Measurements from ENCODE around the gene SLC44A1. TPM values are rescaled to one million over a fixed set of nuclear protein-coding genes. Genes with fewer than 3 reads are reported as not detected.

Gene SLC44A1
- total and polyA plus RNA-seq, 2 donors from 2014 or later = 17.4 to 42.3 TPM

- no peak for FAIRE-seq
- H3K4me1 ChIP-seq (ENCODE audit: control insufficient read depth in 2 of 3, insufficient read depth in 2 of 3, low read depth in 1 of 3, low read length in 3 of 3) = no peaks in the 10 kb centered on the region
- intact Hi-C loops (cut with DNase I) = no loop called here
- no peak for DNase-seq
- no peak overlapping the region for H3K27ac ChIP-seq (ENCODE audit: low read depth in 2 of 2, low read length in 2 of 2)
- no peaks in the 10 kb centered on the region for H3K36me3 ChIP-seq (ENCODE audit: control insufficient read depth in 2 of 3, insufficient read depth in 3 of 3, low read length in 3 of 3)
- H3K9ac ChIP-seq (ENCODE audit: low read length in 3 of 3) = no peak overlapping the region
- H3K9me3 ChIP-seq (ENCODE audit: control insufficient read depth in 2 of 3, insufficient read depth in 1 of 3, low read length in 3 of 3) = no peaks in the 10 kb centered on the region
- no peak for TF ChIP-seq CTCF (IDR thresholded peaks at IDR 0.05; ENCODE audit: borderline replicate concordance, extremely low read depth, insufficient read depth)
- H3K27me3 ChIP-seq (ENCODE audit: control insufficient read depth, insufficient read depth, low read length) = no peaks in the 10 kb centered on the region
- no peak overlapping the region for H3K4me3 ChIP-seq (ENCODE audit: low read length in 3 of 3)
These were observed 146.4 kb downstream of the SLC44A1 start for GRCh38 chr9:105390871-105391270.

- intact Hi-C loops (cut with DNase I) = no loop called here
- no peak for FAIRE-seq
- TF ChIP-seq CTCF (IDR thresholded peaks at IDR 0.05; ENCODE audit: borderline replicate concordance, extremely low read depth, insufficient read depth) = no peak
These were observed 146.8 kb downstream of the SLC44A1 start for GRCh38 chr9:105391288-105391687.

GRCh38 chr9:105392531-105392930 lies 148.1 kb downstream of the SLC44A1 start:
- H3K4me1 ChIP-seq (ENCODE audit: control insufficient read depth in 2 of 3, insufficient read depth in 2 of 3, low read depth in 1 of 3, low read length in 3 of 3) = no peaks in the 10 kb centered on the region
- FAIRE-seq = no peak
- no peak for DNase-seq
- H3K4me3 ChIP-seq (ENCODE audit: low read length in 3 of 3) = no peak overlapping the region
- H3K27ac ChIP-seq (ENCODE audit: low read depth in 2 of 2, low read length in 2 of 2) = no peak overlapping the region
- no peaks in the 10 kb centered on the region for H3K27me3 ChIP-seq (ENCODE audit: control insufficient read depth, insufficient read depth, low read length)
- TF ChIP-seq CTCF (IDR thresholded peaks at IDR 0.05; ENCODE audit: borderline replicate concordance, extremely low read depth, insufficient read depth) = no peak
- H3K36me3 ChIP-seq (ENCODE audit: control insufficient read depth in 2 of 3, insufficient read depth in 3 of 3, low read length in 3 of 3) = no peaks in the 10 kb centered on the region
- H3K9me3 ChIP-seq (ENCODE audit: control insufficient read depth in 2 of 3, insufficient read depth in 1 of 3, low read length in 3 of 3) = no peaks in the 10 kb centered on the region
- intact Hi-C loops (cut with DNase I) = no loop called here
- H3K9ac ChIP-seq (ENCODE audit: low read length in 3 of 3) = no peak overlapping the region

More at GRCh38 chr9:105391288-105391687, 146.8 kb downstream of the SLC44A1 start:
- Histone ChIP-seq H3K9me3 (ENCODE audit: control insufficient read depth in 2 of 3, insufficient read depth in 1 of 3, low read length in 3 of 3) (no peaks in the 10 kb centered on the region), H3K4me1 (ENCODE audit: control insufficient read depth in 2 of 3, insufficient read depth in 2 of 3, low read depth in 1 of 3, low read length in 3 of 3) (no peaks in the 10 kb centered on the region), H3K27ac (ENCODE audit: low read depth in 2 of 2, low read length in 2 of 2) (no peak overlapping the region), H3K36me3 (ENCODE audit: control insufficient read depth in 2 of 3, insufficient read depth in 3 of 3, low read length in 3 of 3) (no peaks in the 10 kb centered on the region), H3K9ac (ENCODE audit: low read length in 3 of 3) (no peak overlapping the region), H3K4me3 (ENCODE audit: low read length in 3 of 3) (no peak overlapping the region), H3K27me3 (ENCODE audit: control insufficient read depth, insufficient read depth, low read length) (no peaks in the 10 kb centered on the region)
- no peak for DNase-seq
